CD4-positive, alpha-beta T cell treated with Interferon alpha-2 for 1 hour (primary cell): Measurements from ENCODE around the gene SYNPR.

ENCODE experiments used
- DNase-seq, 2 donors: peaks; one replicate each; pipeline ENCODE4 v3.0.0-alpha.2; 2020 to 2022

Gene SYNPR

DNA sequence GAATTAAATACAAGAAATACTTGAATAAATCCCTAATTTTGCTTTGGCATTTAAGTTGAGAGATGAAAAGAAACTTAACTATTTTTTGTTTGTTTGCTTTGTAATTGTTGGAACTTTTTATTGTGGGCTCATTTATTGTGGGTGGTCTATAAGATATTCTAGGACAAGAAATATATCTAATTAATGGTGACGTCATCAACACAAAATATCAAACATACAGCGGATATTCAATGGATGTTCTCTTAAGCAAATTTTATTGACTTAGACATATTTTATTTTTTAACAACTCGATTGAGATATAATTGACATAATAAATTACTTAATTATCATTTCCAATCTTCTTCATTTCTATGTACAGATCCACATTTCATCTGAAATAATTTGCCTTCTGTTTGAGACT lies 30.0 kb downstream of the SYNPR start:
- DNase-seq = no peak

- no peak for DNase-seq
Observed at GRCh38 chr3:63309768-63310167, 31.7 kb downstream of the SYNPR start.

DNA sequence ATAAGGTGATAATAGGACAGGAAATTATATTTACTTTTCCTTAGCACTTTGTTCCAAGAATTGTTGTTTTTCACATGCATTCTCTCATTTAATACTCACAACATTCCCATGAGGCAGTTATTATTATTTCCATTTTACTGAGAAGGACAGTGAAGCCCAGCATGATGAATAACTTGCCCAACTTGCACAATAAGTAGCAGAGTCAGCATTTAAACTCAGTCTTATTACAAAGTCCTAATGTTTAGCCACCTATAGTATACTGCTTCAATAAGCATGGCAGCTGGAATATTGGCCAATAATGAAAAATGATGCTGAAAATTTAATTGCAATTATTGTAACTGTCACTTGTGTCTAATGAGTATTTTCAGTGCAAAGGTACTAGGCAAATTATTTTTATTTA lies 45.7 kb downstream of the SYNPR start:
- no peak for DNase-seq

- DNase-seq = no peak
Observed at GRCh38 chr3:63324621-63325020, 46.5 kb downstream of the SYNPR start.

DNA sequence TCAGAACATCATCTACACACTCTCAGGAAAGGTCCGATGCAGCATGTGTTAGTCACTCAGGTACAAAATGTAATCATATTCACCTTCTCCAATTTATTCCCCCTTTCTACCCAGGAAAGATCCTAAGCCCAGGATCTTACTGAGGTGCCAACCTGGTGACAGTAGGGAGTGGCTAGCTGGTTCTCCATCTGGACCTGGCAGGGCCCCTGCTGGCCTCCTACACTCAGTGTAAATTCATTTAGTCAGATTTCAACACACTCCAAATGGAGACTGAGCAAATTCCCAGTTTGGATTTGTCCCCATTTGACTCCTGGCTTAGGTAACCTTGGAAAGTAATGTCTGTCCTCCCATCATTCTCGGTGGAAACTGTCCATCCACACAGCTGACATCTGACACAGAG lies 47.3 kb downstream of the SYNPR start:
- no peak for DNase-seq

DNA sequence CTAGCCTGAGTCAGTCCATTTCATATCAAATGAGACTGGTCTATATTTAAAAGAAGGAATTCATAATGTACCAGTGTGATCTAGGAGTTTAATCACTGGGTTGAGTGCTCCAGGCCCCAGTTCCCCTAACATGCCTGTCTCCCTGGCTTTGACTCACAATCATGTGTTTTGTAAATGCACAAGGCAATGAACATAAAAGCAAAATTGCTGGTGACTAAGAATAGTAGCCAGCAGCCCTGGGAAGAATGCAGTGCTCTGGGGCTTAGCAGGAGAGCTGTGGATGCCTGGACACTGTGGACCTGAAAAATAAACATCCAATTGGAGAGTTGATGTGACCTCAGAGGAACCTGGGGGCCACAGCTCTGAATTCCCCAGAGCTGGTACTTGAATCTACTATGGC lies 50.3 kb downstream of the SYNPR start:
- DNase-seq = no peak

DNA sequence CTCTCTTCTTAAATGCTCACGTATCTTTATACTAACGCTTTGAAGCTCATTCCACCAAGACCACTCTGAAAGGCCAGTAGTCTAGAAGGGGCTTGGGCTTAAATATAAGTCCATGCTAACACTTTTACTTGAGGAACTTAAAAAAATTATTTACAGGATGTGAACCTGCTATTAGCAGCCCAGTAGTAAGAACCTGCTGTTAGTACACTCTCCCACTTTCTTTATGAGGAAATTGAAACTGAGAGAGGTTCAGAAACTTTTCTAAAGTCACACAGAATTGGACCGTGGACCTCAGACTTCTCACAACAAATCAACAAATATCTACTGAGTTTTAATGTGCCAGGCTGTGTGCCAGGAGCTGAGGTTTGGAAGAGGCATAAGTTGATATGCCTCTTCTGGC lies 53.4 kb downstream of the SYNPR start:
- DNase-seq = no peak

DNA sequence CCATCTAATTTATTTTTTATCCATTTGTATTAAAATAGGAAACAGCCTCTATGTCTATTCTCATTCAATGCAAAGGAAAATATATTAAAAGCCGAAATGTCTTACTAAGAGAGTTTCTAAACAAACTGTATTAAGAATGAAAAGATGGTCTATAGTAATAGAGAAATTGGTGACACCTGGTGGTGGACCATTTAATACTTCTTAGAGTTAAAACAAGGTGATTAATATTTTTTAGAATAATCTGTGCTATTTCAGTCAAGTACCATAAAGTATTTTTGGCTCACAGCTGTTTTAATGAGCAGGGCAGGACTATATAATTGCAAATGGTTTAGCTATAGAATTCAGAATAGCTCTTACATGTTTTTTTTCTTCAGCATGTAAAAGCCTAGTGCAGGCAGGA lies 55.7 kb downstream of the SYNPR start:
- DNase-seq = no peak

GRCh38 chr3:63338351-63338750 lies 60.2 kb downstream of the SYNPR start:
- no peak for DNase-seq

GRCh38 chr3:63343674-63344073 lies 65.6 kb downstream of the SYNPR start:
- DNase-seq = peak; percentile 2 to 24

- DNase-seq = no peak
Observed at GRCh38 chr3:63344661-63345060, 66.6 kb downstream of the SYNPR start.

DNA sequence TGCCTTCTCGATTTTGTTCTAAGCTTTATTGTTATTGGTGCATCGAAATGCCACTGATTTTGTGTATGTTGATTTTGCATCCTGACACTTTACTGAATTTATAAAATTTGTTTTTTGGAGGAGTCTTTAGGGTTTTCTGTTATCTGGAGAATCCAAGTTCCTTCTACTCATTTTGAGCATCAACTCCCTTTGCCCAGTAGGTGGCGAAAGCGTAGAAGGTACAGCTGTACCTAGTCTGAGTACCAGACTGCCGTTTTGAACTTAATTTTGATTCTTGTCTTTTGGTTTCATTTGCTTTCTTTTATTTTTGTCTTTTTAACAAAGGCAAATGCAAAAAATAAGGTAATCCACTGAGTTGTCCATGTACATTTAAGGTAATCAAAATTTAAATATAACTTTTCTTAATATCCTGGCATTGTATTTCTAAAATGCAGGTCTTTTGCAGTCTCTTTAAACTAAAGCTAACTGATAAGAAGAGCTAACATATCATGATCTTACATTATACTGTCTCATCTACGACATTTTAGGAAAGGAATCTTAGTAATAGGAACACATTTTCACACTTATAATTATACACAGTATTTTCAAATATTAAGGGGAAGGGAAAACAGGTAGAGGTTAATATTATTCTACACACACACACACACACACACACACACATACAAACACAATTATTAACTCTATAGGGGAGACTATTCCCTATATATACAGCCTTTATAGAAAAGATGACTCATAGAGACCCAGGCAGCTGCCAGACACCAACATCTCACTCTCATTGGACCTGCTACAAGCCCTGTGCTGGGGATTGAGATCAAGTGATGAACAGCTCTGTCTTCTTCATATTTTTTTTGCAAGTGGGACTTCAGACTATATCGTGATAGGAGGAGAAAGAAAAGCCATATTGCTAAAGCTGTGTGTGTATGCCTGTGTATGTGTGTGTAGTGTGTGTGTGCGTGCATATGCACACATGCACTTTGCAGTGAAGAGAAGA lies 71.8 kb downstream of the SYNPR start:
- peak in 1 of 2 donors; percentile 36 for DNase-seq

DNA sequence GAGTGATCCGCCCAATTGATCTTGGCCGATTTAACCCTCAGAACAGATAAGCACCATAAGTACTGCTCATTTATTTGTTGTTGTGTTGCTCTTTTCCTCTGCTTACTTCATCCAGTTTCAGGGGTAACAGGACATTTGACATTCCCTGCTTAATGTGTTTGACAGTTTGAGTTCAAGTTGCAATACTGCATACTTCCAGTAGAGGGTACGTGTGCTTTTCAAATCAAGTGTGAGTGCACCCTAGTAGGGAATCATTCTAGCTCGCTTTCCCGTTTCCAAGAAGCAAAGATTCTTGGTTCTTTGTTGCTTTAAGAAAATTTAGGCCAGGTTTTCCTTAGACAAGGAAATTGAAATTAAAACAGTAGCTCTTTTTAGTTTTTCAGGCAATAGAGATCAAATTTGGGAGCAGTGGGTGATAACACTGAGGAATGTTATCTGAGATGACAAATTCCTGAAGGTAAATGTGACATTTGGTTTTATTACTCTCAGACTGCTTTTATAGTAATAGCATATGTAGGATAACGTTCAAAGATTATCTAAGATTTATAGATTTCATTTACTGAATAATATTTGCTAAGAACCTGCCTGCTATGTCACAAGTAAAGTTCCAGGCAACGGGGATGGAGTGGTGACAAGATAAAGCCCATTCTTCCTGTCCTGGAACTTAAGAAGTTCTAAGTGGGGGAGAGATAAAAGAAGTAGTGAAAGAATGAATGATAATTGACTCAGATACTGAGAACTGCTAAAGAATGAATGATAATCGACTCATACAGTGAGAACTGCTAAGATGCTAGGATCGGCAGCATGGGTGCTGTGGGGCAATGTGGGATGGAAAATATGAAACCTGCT lies 73.3 kb downstream of the SYNPR start:
- DNase-seq = peak in 1 of 2 donors; percentile 10

GRCh38 chr3:63352008-63352279 lies 73.8 kb downstream of the SYNPR start:
- no peak for DNase-seq

DNA sequence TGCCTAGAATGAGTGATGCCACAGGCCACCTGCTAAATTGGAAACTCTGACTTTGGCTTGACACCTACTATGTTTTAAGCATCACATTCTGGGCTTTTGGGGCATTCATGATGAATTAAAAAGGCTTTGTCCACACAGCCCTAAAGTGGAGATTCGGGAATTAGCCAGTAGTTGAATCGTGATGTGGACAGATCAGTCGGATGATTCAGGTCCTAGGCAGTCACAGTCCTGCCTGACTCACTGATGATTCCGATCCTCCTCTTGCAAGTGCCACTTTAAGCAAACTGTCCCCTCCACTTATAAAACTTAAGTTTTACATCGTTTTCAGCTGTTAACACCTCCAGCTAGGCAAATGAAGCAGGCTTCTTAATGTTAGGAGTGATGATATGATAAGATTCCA lies 75.3 kb downstream of the SYNPR start:
- DNase-seq = no peak

GRCh38 chr3:63354160-63354559 lies 76.1 kb downstream of the SYNPR start:
- no peak for DNase-seq

DNA sequence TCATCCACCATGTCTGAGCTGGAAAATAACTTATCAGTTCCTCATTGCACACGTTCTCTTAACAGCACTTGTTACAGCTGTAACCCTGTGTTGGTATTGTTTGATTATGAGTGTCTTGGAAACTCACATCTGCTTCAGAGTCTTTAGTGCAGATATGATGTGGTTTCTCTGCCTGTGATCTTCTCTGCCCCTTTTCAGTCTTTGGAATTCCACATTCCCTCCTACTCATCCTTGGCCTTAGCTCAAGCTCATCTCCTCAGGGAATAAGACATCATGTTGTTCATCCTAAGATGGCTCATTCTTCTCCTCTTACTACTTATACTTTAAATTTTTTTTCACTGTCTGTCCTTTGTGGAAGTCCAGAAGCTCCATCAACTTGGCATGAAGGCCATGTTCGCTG lies 77.7 kb downstream of the SYNPR start:
- DNase-seq = no peak

GRCh38 chr3:63364495-63364894 lies 86.4 kb downstream of the SYNPR start:
- DNase-seq = no peak

DNA sequence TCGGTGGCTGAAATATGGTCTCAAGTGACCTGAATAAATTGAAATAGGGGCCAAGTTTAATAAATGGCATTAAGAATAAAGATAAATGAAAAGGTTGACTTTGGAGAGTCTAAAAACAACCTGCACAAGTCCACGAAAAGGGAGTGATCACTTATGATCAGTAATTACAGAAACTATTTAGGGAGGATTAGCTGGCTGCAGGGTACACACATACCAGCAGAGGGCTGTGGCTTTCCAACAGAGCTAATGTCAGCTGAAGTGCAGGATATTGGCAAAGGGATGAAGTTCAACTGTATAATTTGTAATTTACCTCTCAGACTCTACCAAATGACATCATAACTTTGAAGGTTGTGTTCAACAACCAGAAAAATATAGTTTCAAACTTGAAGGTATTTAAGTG lies 86.8 kb downstream of the SYNPR start:
- no peak for DNase-seq

GRCh38 chr3:63365671-63366070 lies 87.6 kb downstream of the SYNPR start:
- no peak for DNase-seq

GRCh38 chr3:63370094-63370493 lies 92.0 kb downstream of the SYNPR start:
- no peak for DNase-seq

- no peak for DNase-seq
Observed at GRCh38 chr3:63383040-63383439, 104.9 kb downstream of the SYNPR start.

- no peak for DNase-seq
Observed at GRCh38 chr3:63384382-63384781, 106.3 kb downstream of the SYNPR start.

GRCh38 chr3:63385629-63386028 lies 107.5 kb downstream of the SYNPR start:
- DNase-seq = no peak
